GM19468 (cell line): Measurements from ENCODE around the gene GPRC5D.

Experiments used
- ATAC-seq: cut with Tn5 transposase; IDR thresholded peaks from one replicate; pipeline ENCODE4 v1.9.1; 2021; ENCODE audit warnings: mild to moderate bottlenecking, moderate library complexity, moderate number of reproducible peaks; ENCODE audit not compliant: unreplicated experiment; ENCODE audit errors: extremely low read depth

GPRC5D gene

DNA sequence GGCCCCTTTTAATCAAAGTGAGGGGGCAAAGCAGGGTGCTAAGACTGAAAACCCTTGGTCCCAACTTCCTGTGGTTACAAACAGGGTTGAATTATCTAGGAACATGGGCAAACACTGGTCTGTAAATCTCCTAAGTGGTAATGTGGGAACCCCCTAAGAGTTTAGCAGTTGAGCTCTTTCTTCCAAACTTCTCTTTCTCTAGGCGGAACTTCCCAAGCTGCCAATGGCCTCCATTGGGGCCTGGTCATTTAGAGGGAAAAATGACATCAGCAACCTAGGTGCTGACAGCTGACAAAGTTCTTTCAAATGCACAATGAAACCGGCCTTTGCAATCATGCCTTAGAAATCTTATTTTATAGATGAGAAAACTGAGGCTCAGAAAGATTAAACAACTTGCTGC, 30.4 kb upstream of the GPRC5D start:
- ATAC-seq, result no peak

DNA sequence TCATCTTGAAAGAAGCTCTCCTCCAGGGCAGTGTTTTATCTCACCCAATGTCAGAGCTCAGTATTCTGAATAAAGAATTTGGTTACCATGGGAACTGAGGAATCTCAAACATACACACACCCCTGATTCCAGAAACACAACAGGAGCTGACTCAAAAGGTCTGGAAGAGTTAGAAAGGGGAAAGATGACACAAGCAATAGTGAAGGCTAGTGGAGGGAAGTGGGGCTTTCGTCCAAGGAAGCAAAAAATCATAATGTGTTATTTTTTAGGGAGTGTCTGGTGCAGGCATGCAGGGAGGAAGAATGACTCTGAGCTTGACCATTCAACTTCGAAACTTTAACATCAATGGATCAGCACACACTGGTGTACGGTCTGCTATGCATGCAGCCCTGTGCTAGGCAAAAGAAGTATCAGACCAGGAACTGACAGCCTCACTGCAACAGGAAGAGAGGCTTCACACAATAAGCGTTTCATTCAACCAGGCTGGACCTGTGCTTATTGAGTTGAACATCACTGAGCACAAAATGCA, 27.8 kb upstream of the GPRC5D start:
- ATAC-seq, result no peak

DNA sequence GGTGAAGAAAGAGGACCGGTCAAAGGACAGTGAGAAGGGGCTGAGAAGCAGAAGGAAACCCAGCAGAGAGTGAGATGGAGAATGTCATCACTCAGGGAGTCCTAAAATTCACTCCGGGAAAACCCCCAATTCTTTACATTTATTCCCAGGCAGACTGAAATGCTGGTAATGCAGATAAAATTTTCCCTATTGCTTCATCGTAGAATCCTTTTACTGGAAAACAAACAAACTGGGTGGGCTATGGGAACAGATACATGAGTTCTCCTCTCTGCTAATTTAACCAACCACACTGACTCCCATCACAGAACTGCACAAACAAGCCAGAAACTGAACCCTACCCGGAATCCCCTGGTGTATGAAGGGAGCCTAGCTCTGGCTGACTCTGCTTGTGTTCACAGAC, 27.2 kb upstream of the GPRC5D start:
- no peak for ATAC-seq

DNA sequence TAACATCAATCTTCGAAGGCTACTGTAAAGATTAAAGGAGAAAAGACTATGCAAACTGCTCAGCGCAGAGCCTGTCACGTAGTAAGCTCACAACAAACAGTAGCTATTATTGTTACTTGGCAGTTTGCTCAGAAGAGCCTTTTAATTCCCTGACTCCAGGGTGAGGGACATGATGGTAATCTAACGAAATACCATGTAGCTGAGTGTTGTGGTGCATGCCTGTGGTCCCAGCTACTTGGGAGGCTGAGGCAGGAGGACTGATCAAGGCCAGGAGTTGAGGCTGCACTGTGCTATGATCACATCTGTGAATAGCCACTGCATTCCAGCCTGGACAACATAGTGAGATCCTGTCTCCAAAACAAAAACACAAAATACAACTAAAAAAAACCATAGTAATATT, 25.3 kb upstream of the GPRC5D start:
- ATAC-seq, result no peak

DNA sequence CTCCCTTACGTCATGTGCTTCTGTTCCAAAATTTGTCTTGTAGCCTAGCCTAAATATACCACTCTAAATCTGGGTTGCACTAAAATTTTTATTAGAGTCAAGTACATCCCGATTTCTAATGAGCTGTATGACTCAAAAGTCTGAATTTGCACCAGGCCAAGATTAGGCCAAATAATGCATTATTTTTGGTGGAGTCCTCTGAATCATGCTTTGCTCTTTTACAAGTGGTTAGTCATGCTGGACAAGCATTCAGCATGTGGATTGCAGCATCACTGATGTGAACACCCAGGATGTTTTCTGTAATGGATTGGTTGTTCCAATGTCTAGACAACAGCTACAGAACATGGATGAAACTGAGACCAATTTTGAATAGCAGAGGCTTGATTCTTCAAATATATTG, 24.4 kb upstream of the GPRC5D start:
- no peak for ATAC-seq

DNA sequence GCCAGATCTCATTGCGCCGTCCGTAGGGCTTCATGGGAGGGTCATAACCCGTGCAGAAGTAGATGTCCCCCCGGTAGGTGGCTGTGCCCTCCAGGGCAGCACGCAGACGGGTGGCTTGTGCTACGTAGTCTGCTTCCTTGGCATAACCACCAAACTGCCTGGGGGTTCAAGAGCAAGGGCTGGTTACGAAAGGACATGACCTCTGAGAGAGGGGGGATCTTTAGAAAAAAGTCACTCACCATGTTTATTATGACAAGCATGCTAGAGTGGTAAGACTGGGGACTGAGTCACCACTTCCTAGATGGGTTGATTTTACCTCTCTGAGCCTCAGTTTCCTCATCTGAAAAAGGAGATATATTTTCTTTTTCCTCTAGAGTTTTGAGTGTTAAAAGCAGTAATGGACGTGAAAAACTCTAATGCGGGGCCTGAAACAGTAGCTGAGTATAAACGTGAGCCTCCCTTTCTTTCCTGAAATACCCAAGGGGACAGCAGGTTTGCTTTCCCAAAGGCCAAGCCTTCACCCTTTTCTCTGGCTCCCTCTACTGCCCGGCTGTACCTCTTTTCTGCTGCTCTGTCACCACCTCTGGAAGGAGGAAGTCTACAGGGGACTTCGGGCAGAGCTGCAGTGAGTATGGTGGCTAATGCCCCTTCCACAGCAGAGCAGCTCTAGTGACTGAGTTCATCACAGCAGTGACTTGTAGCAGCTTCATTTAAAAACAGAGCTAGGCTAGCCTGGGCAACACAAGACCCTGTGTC, 23.5 kb upstream of the GPRC5D start:
- ATAC-seq, result no peak

DNA sequence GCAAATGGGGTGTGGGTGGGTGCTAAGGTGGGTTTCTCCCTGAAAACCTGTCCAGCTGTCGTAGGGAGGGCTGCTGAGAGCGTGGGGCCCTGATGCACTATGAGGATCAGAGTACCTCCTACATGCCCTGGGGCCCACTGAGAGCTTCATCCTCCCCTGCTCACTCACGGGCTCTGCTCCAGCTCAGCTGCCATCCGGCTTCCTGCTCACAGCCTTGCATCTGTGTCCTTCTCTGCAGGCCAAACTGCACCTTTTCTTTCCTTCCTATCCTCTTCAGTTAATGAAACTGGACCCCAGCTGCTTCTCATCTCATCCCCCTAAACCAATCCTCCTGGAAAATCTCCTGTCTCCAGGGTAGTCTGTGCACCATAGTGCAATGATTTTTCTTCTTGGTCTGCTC, 22.2 kb upstream of the GPRC5D start:
- ATAC-seq, result no peak

DNA sequence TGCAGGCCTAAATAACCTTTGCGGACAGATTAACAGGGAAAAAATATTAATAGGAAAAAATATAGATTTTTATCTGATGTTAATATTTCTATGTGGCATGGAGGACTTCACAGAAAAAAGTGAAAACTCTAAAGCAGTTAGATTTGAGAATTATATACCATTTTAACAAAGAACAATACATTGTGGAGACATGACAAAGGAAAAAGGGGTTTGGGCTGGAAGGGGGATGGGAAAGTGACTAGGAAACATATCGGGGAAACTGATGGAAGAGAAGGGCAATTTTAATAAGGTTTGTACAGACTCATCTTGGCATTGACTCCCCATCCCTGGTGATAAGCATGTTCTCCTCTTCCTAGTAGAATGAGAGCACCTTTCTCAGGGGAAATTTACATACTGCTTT, 21.0 kb upstream of the GPRC5D start:
- ATAC-seq, result no peak

DNA sequence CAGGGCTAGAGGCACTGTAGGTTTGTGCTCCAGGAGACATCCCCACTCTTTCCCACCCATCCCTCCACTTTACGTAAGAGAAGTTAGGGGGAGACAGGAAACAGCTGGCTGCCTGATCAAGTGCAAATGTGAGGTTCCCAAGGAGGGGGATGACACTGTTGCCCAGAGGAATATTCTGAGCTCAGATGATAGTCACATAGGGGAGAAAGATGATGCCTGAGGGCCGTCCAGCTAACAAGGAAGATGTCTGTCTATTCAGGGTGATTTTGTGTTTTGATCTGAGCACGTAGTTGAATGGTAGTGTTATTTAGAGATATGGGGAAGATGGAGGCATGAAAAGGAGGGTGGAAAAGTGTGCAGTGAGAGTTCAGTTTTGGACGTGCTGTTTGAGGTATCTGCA, 13.9 kb upstream of the GPRC5D start:
- ATAC-seq, result no peak

DNA sequence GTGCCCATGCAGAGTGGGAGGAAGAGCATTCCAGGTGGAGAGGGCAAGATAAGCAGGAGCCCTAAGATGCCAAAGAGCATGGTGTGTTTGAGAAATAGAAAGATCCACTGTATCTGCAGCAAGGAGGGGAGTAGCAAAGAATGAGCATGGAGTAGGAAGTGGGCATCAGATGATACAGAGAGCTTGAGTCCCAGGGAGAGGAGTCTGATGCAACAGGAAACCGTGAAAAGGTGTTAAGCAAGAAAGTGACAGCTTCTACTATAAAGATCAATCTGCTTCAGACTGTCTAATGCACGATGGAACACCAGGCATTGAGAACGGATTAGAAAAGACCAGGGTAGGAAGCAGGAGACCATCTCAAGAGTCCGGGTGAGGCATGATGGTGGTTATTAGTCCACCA, 12.3 kb upstream of the GPRC5D start:
- ATAC-seq, result no peak

DNA sequence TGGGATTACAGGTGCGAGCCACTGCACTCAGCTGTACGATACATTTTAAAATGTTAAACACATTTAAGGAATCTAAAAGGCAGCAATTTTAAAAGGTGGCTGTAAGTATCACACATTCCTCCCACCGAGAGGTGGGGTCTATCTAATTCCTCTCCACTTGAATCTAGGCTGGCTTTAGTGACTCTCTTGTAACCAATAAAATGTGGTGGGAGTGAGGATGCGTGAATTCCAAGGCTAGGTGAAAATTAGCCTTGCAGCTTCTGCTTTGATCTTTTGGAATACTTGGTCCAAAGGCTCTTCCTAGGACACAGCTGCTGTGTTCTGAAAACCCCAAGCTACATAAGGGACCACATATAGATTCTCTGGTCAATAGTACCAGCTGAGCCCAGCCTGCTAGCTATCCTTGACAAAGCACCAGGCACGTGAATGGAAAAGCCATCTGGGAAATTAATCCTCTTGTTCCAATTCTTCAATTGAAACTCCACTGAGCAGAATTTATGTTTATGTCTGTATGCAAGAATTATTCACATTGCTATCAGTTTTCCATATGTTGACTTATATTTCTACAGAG, 8.8 kb upstream of the GPRC5D start:
- no peak for ATAC-seq

DNA sequence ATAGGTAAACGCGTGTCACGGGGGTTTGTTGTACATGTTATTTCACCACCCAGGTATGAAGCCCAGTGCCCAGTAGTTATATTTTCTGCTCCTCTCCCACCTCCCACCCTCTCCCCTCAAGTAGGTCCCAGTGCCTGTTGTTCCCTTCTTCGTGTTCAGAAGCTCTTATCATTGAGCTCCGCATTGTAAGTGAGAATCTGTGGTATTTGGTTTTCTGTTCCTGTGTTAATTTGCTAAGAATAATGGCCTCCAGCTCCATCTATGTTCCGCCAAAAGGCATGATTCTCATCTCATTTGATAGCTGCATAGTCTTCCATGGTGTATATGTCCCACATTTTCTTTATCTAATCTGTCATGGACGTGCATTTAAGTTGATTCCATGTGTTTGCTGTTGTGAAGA, 6.9 kb upstream of the GPRC5D start:
- ATAC-seq, result no peak

DNA sequence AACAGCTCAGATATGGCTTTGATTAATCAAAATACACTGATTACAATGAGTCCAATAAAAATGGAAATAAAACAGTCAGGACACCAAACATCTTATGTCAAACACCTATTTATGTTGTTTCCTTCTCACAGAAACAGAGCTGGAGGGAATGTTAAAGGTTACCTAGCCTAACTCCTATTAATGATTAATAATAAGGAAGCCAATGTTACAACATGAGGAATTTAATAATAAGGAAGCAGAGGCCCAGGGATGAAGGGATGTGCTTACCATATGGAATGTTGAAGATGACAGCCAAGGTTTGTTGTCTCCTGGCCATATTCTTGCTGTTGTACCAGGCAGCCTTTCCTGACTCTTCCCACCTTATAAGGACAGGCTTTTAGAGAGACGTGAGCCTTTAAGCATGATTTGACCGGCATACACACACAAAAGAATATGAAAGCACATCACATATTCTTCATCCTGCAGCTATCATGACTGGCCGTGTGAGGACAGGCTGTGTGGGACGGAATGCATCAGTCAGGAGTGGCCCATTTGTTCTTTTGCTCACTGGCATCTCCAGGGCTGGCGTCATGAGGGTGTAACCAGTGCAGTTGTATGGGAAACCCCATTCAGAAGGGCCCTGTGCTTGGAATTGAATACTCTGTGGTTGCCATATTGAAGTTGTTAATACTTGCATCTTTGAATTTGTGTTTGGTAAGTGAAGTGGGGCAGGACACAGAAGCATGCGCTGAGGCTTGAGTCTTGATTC, 3.1 kb upstream of the GPRC5D start:
- ATAC-seq, result no peak

DNA sequence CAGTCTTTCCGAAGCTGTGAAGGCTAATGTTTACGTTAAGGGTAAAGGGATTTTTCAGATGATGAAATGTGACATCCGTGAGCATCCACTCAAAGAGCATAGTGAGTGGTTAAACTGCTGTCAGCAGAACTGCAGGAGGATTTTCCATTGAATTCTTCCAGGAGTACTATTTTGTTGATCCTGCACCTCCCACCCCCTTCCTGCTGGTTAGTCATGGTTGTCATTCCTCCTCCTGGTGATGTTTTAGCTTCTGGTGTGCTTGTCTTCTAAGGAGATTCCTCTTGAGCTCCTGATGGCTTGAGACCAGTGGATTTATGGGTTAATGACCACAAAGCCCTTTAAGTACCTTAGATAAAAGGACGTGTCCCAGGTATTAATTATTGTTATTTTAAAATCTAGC, 2.4 kb upstream of the GPRC5D start:
- ATAC-seq, result no peak

DNA sequence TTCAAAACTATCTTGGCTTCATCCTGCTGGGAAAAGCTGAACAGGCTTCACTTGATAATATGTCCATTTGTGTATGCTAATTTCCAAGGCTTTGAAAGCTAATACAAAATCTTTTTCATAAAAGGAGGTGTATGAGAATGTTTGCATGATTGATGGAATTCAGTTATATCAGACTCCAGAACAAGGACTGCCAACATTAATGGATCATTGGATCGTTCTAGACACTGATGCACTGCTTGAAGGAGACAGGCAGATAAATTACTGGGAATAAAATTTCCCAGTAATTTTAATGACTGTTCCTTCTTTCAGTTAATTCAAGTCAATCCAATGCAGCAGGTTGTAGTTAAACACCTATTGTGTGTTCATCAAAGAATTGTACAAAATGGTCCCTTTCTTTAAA, 466 bp downstream of the GPRC5D start:
- no peak for ATAC-seq

DNA sequence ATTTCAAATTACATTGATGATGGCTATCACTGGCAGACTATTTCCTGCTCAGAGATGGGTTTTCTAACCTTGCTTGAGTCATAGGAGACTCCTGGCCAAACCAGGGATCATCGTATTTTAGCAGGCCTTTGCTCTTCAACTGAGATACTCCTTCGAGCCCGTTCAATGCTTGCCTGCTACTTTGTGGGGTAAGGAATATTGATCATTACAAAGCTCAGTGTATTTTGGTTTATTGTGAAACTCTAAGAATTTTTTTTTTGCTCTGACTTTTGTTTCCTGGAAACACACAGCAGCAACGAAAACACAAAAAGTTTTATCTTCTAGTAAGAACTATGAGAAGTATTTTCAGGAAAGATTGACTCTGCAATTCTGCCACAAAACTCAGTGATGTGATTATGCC, 4.1 kb downstream of the GPRC5D start:
- ATAC-seq, result no peak

DNA sequence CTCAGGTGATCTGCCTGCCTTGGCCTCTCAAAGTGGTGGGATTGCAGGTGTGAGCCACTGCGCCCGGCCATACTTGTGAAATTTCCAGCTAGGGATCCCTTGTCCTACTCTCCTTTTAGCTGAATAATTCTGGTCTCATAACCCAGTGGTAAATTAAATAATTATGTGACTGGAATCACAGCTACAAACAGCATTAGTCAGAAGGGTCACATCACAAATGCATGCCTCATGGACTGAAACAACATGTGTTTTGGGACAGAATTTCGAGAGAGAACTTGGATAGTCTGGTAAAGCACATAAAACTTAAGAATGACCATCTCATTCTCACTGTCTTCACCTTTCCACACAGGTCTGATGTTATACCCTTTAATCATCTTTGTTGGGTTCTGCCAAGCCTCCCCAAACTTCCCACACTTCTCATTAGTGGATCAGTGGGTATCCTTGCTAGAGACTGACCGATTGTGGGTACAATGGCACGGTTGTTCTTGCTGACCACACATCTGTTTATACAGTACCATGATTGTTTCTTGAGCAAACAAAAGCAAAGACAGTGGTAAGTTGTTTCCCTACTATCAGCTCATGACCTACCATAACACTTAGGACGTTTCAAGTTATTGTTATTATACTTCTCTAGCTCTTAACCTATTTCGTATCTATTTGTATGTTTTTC, 5.1 kb downstream of the GPRC5D start:
- no peak for ATAC-seq

DNA sequence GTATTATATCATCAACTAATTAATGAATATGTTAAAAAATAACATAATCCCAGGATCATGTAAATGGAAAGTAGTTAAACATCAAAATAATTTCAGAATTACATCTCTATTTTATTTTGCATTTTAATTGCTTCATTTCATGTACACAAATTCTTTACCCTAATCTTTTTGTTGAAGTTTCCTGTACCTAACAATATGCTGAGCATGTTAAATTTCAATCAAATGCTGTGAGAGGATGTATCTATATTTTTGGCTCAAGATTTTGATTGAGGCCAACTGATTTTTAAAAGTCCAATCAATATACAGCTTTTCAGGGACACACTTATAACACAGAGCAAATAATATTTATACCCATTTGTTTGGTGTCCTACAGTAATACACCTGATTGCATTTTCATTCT, 6.4 kb downstream of the GPRC5D start:
- no peak for ATAC-seq

DNA sequence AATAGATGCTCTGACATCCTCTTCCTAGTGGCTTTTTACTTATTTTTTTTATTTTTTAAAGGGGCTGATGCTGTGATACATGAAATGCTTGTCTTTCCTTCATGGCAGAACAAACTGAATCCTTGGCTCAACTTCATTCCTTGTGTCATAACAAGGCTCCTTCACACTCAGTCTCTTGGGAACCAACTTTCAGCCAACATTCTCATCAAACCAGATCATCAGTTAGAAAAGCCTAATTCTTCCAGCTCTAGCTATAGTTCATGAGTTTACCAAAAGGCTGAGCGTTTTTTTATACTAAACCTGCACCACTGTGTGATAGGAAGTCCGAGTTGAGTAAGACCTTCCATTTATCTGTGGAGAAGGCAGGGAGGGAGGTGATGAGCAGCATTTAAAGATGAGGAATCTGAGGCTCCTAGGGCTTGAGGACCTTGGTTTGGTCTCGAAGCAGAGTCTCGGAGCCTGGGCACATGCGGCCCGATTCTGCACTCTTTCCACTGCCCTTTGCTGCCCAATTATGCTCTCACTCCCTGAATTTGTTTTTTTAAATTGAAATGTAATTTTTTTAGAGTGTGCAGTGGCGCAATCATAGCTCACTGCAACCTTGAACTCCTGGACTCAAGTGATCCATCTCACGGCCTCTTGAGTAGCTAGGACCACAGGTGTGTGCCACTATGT, 8.2 kb downstream of the GPRC5D start:
- no peak for ATAC-seq
